GM19023 (cell line): ENCODE data around the gene IL3RA.
"Not testable (repeated sequence)": the region's sequence is repeated elsewhere in the genome, so short reads cannot be mapped to it uniquely, and the experiment has no call there.

Experiments used
- ATAC-seq: cut with Tn5 transposase; IDR thresholded peaks from one replicate; pipeline ENCODE4 v1.9.1; 2021; ENCODE audit warnings: mild to moderate bottlenecking, moderate library complexity; ENCODE audit not compliant: unreplicated experiment

IL3RA gene

GRCh38 chrX:1421433-1422134 lies 85.0 kb downstream of the IL3RA start:
- ATAC-seq, result no peak

GRCh38 chrX:1422135-1422465 lies 85.5 kb downstream of the IL3RA start:
- ATAC-seq, result no peak

DNA sequence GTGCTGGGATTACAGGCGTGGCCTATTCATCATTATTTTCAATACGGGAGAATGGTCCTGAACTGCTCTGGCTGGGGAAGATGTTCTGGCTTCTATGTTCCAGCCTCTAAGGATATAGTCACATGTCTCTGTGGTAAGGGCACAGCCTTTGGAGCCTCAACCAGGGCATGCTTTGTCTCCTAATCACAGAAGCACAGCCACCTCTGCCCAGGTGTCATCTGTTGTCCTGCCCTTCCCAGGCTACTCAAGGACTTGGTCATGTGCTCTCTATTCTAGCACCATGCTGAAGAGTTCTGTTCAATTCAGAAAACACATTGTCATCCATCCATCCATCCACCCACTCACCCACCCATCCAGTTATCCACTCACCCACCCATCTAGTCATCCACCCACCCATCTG lies 86.6 kb downstream of the IL3RA start:
- no peak for ATAC-seq

GRCh38 chrX:1424147-1424851 lies 87.7 kb downstream of the IL3RA start:
- ATAC-seq, result no peak

DNA sequence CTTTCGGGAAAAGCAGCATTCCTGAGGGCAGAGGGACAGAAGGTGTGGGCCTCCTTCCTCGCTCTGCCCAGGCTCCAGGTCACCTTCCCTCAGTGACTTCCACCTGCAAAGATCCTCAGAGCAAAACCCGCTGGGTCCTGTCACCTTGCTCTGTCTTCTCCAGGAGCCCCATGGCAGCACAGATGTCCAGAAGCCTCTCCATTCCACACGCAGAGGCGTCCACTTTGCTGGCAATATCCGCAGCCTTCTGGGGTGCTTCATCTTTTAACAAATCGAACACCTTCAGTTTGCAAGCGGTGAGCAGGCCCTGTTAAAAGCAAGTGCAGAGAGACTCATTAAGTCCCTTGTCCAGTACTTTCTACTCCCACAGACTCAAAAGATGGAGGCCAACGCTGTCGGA lies 88.8 kb downstream of the IL3RA start:
- no peak for ATAC-seq

- ATAC-seq, result not testable (repeated sequence)
Measured at GRCh38 chrX:1426321-1426720, 89.7 kb downstream of the IL3RA start.

- ATAC-seq, result no peak
Measured at GRCh38 chrX:1427756-1428155, 91.2 kb downstream of the IL3RA start.

- ATAC-seq, result no peak
Measured at GRCh38 chrX:1430451-1430850, 93.9 kb downstream of the IL3RA start.
